HG02678 (cell line): ENCODE results near the gene ZFX.
"Not testable (repeated sequence)": the region's sequence is repeated elsewhere in the genome, so short reads cannot be mapped to it uniquely, and the experiment has no call there.

ENCODE experiments used
- ATAC-seq: cut with Tn5 transposase; IDR thresholded peaks from one replicate; pipeline ENCODE4 v1.9.1; 2021; ENCODE audit warnings: mild to moderate bottlenecking, moderate library complexity; ENCODE audit not compliant: unreplicated experiment

The ZFX gene

DNA sequence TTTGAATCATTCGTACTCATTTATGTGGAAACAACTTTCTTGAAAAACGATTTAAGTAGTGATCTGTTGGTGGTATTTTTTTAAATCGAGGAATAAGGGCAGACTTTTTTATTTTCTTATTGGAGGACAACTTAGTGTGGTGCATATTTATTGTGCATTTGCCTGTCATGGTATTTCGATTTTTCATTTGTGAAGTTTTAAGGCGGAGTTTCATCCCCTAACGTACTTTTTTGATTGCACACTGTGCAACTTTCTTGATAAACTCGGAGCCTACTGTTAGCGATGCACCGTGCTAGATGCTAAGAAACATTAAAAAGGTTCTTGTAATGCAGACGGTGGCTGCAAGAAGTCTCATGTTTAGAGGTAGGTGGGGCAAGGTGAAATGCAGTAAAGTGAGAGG lies 1.4 kb downstream of the ZFX start:
- ATAC-seq, result no peak

DNA sequence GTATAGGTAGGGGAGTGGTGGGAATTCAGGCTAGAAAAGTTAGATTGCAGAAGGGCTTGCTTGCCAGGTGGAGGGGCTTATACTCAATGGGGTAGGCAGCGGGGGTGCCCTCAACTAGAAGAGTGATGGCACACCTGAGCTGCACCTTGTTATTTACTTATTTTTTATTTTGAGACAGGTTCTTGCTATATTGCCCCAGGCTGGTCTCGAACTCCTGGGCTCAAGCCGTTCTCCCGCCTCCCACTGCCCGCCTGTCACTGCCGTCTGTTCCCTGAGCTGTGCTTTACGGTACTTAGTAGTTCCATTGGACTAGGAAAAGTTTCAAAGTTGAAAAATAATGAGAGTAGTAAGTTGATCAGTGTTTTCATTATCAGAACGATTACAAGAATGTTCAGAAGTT lies 2.0 kb downstream of the ZFX start:
- no peak for ATAC-seq

DNA sequence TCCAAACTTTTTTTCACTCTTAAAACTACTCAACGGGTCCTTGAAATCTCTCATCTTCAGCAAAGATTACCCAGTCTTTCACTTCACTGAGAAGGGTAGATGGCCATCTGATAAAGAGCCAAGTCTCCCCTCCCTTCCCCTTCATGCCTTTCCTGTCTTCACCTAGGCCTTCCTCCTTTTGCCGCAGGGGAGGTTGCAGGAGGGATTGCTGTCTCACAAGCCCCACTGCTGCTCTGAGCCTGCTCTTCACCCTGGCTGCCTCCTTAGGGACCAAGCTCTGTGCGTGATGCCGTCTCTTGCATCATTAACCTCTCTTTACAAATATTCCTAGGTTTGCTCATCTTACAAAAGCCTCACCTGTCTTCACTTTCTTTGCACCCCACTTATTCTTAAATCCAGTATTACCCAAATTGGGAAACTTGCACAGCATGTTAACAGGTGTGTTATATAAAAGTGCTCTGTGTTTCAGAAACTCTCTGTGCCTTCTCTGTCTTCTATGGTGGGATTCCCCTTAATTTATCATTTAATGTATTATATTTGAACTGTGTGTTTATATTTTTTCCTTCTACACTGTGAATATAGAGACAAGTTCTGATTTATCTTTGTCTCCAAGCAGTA lies 3.8 kb downstream of the ZFX start:
- no peak for ATAC-seq

DNA sequence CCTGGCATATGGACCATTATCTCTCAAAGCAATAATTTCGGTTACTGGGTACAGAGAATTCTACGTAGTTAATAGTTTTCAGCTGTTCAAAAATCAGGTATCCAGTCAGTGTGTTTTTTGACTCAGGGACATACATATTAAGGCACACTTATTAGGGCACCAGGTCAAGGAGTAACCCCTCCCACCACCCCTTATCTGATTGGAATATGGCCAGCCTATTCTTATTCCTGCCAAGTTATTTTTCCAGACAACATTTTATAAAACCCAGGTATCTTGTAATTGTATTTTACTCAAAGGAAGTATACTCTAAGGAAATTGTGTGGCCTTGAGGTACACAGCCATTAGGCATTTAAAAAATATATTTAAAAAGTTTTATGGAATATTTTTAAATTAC lies 4.3 kb downstream of the ZFX start:
- no peak for ATAC-seq

DNA sequence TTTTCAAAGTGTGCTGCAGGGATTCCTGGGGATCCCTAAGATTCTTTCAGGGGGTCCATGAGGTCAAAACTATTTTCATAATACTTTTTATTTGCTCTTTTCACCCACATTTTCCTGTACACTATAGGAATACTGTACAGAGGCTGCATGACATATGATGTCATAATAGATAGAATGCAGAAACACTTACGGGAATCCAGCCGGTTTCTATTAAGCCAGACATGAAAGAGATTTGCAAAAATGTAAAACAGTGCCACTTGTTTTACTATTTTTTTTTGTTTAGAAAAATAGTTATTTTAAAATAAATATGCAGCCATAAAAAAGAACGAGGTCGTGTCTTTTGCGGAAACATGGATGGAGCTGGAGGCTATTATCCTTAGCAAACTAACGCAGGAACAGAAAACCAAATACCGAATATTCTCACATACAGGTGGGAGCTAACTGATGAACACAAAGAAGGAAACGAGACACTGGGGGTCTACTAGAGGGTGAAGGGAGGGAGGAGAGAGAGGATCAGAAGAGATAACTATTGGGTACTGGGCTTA lies 5.0 kb downstream of the ZFX start:
- ATAC-seq, result no peak

DNA sequence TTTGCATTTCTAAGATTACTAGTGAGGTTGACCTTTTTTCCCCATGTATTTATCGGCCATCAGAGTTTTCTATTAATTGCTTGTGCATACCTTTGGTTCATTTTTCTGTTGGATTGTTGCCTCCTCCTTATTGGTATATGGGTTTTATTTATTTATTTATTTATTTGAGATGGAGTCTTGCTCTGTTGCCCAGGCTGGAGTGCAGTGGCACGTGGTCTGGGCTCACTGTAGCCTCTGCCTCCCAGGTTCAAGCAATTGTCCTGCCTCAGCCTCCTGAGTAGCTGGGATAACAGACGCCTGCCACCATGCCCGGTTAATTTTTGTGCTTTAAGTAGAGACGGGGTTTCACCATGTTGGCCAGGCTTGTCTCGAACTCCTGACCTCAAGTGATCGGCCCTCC lies 6.2 kb downstream of the ZFX start:
- not testable (repeated sequence) for ATAC-seq

DNA sequence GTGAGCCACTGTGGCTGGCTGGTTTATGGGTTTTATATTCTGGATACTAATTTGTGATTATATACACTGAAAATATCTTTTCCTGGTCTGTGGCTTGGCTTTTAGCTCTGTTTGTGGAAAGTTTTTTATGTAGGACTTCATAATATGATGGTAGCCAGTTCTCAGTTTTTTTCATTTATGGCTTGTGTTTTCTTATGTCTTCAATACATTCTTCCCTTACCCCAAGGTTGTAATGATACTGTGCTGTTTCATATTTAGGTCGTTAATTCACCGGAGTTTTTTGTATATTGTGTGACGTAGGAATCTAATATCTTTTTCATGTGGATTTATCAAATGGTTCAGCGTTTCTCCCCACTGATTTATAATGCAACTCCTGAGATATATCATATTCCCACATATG lies 6.6 kb downstream of the ZFX start:
- no peak for ATAC-seq

DNA sequence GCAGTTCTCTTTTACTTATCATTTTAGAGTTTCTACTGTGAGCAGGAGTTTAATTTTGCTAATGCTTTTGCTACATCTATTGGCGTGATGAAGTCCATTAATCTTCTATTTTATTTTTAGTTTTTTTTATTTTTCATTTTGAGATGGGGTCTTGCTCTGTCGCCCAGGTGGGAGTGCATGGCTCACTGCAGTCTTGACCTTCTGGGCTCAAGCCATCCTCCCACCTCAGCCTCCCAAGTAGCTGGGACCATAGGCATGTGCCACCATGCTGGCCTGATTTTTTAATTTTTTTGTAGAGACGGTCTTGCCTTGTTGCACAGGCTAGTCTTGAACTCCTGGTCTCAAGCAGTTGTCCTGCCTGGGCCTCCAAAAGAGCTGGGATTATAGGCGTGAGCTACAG lies 9.4 kb downstream of the ZFX start:
- no peak for ATAC-seq

DNA sequence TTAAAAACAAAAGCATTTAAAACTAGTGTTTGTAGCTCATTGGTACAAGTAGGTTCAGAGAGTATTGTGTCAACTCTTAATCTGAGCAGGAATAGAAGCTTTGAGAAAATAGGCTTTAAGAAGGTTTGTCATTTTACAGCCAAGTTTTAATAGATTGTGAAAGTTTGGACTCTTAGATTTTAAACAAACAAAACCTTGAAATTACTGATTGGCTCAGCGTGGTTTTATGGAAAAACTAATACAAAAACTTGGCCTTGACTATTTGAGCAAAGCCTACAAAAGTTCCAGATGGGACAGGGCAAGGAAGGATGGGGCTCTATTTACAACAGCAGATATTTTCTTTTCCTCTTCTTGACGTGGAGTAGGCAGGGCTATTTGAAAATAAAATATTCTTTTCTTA lies 16.5 kb downstream of the ZFX start:
- ATAC-seq, result no peak

DNA sequence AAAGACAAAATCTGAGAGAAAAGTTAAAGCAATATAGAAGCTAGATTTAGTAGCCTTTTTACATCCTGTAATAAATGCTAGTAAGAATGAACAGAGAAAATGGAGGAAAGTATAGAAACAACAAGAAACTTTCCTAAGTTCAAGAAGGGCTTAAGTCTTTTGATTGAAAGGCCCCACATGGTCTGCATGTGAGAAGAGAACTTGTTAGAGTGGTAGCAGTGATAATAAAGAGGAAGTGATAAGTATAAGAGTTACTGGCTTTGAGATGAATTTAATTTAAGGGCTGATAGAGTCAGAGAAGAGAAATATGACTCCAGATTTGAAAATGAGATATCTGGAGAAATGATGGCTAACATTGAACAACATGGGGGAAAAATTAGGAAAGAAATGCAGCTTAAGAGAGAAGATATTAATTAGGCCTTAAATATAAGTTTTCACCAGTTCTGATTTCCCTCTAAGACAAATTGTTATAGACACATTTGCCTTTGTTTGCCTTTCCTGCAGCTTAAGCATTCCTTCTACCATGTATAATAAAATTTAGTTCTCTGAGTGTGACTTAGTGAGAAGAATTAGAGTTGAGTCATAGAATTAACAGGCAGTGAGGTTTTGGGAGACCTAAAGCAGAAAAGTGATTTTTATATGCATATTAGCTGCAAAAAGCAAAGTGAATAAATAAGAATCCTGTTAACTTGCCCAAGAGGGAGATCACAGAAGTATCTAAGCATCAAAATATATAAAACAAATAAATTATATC lies 18.4 kb downstream of the ZFX start:
- ATAC-seq, result no peak

DNA sequence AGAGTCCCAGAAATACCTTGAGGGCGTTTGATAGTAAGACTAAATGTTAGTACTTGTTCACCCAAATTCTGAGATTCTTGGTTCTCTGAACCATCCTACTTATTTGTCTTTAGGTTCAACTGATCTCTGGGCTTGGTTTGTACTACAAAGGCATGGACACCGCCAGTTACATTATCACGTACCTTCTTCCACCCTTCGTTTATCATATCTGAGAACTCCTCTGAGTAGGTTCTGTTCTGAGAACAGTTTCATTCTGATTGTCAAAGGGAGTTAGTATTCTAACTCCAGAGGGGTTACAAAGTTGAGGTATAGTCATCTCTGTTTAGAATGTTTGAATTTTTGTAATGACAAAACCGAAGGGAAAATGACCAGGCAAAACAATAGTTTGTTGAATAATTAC lies 19.3 kb downstream of the ZFX start:
- peak; percentile 67 for ATAC-seq

DNA sequence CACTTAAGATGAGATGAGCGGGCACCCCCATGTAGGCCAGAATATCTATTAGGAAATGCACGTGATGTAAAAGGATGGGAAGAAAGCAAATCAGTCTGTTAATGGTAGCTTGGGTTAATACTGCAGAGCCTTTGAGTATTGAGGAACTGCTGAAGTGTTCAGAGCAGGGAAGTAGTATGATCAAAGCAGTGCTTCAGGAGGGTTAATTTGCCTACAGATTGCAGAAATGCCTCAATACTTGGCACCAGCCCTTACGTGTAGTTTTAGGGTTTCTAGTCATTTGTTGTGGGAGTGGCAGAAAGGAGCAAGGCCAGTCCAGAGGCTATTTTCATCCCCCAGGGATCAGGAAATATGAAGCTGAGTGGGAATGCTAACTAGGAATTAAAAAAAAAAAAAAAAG lies 19.7 kb downstream of the ZFX start:
- ATAC-seq, result peak; percentile 77

DNA sequence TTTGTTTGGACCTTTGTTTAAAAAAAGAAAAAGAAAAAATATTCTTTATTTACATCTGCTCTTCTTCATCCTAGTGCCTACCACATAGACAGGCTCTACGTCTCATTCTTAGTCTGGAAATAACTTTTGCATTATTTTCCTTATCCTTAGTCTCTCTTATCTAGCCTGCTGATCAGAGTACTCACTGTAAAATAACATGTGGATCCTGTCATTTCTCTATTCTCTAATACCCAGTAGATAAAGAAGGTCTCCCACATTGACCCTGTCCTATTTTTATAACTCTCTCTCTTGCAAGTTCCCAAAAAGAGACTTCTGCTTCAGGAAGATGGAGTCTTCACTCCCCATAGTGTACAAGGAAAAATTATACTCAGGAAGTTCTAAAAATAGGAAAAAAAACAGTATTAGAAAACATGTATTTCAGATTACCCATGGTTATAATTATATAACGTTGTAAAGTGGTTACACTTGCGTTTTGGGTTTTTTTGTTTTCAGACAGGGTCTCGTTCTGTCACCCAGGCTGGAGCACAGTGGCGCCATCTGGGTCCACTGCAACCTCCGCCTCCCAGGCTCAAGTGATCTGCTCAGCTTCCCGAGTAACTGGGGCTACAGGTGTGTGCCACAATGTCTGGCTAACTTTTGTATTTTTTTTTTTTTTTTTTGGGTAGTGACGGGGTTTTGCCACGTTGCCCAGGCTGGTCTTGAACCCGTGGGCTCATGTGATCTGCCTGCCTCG lies 23.8 kb downstream of the ZFX start:
- no peak for ATAC-seq

DNA sequence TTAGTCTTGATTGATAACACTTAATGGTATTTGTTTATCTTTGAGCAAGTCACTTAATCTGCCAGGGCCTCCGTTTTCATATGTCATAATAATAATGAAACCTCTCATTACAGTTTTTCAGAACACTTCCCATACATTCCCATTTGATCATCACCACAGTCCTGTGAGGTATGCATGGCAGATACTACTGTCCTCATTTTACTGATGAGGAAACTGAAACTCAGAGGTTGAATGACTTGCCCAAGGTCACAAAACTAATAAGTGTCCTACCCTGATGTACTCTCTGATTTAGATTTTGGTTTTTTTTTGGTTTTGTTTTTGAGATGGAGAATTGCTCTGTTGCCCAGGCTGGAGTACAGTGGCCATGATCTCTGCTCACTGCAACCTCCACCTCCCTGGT lies 25.7 kb downstream of the ZFX start:
- no peak for ATAC-seq

DNA sequence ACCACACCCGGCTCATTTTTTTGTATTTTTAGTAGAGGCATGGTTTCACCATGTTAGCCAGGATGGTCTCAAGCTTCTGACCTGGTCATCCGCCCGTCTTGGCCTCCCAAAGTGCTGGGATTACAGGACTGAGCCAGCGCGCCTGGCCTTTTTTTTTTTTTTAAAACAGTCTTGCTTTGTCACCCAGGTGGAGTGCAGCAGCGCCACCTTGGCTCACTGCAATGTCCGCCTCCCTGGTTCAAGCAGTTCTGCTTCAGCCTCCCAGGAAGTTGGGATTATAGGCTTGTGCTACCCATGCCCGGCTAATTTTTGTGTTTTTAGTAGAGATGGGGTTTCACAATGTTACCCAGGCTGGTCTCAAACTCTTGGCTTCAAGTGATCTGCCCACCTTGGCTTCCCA lies 28.9 kb downstream of the ZFX start:
- ATAC-seq, result no peak

DNA sequence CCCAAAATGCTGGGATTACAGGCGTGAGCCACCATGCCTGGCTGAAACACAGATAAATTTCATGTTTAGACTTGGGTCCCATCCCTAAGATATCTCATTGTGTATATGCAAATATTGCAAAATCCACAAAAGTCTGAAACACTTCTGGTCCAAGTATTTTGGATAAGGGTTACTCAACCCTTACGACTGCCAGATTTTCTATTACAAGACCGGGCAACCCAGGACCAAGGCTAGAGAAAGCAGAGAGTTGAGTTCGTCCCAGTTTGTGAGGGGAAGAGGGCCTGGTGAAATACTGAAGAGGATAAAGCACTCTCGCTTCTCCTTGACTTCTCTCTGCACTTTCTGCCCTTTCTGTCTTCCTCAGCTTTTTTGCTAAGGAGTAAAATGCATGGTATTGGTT lies 34.5 kb downstream of the ZFX start:
- ATAC-seq, result no peak

DNA sequence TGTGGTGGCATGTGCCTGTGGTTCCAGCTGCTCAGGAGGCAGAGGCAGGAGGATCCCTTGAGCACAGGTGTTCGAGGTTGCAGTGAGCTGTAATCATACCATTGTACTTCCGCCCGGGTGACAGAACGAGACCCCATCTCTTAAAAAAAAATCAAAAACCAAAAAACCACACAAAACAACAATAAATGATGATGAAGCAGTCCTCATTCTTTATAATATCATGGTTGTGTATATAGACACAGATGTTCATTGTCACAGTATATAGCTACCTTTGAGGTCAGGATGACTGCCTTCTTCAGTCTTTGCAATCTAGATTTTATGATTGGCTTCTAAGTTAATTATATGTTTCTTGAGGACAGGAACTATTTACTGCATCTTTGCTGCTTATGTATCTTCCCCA lies 37.0 kb downstream of the ZFX start:
- ATAC-seq, result no peak

DNA sequence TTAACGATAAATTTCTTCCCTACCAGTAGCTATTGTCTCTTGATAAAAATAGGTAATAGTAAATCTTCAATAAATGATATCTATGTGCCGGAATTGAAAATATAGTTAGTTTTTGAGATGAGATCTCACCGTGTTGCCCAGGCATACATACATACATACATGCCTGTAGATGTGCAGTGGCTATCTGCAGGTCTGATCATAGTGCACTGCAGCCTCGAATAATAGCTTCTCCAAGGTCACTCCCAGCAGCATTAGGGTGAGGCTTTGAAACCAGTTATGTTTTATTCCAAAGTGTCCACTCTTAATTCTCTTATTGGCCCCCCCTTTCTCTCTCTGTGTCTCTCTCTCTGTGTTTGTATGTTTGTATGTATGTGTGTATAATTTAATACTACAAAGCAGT lies 37.5 kb downstream of the ZFX start:
- ATAC-seq, result no peak

DNA sequence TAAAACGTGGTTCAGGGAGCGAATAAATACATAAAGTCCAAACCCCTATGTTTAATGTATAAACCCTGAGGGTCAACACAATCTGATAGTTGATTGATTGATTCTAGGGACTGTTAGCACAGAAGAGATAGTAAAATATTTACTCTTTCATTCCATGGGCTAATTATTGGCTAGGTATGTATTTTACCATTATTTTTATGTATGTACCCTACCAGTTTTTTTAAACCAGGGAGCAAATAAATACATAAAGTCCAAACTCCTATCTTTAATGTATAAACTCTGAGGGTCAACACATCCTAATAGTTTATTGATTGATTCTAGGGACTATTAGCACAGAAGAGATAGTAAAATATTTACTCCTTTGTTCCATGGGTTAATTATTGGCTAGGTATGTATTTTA lies 40.0 kb downstream of the ZFX start:
- ATAC-seq, result no peak

DNA sequence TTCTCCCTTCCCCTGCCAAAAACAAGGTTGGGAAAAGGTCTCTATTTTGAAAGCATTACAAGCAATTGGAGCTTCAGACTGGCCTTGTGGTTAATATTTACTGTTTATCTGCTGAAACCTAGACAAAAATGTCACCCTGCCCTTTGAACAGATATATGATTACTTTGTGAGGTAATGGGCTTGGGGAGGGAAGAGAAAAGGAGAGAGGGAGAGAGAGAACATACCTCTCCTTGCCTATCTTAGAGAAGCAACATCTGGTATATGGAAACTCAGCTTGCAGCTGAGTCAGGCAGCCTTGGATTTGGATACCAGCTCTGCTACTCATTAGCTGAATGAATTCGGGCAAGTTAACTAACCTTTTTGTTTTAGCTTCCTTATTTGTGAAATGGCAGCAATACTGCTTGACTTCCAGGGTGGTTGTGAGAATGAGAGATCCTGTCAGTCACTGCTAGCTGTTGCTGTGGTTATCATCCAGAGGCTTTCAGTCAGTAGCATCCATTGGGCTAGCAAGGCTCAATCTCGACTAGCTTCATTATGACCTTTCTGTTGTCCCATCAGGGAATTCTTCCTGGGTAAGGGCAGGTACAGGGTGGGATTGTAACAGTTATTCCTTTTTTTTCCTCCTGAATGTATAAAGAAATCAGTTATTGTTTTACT lies 41.1 kb downstream of the ZFX start:
- ATAC-seq, result no peak

DNA sequence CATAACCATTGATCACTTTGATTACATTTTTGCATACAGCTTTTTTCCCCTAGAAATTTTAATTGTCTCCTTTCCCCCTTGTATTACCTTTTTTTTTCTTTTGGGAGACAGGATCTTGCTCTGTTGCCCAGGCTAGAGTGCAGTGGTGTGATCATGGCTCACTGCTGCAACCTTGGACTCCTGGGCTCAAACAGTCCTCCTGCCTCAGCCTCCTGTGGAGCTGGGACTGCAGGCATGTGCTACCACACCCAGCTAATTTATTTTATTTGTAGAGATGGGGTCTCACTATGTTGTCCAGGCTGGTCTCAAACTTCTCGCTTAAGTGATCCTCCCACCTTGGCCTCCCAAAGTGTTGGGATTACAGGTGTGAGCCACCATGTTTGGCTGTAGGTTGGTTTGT lies 47.0 kb downstream of the ZFX start:
- no peak for ATAC-seq

DNA sequence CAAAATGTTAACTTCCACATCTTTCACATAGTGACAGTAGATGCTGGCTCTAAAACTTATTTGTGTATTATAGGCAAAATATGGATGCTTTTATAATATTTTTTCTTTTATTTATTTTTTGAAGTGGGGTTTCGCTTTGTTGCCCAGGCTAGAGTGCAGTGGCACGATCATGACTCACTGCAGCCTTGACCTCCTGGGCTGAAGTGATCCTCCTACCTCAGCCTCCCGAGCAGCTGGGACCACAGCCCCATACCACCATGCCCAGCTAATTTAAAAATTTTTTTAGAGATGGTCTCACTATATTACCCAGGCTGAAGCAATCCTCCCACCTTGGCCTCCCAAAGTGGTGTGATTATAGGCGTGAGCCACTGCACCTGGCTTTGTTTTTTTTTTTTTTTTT lies 48.6 kb downstream of the ZFX start:
- no peak for ATAC-seq
